ENCODE results near the gene GALNS.

DNA sequence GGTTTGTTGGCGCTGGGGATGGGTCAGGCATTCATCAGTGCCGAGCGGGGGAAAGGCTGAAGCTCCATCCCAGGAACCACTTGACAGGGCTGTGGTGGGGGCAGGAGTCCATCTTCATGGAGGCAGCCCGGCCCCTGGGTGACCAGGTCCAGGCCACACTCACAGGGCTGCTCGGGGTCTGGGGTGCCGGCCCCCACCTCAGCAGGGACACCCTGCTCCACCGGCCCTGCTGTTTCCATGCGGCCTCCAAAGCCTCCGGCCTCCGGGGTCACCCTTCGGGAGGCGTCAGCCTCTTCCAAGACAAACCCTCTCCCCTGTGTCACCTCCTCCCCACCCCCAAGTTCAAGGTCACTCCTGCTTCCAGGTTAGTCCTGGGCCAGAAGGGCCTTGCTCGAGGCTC lies 22.1 kb downstream of the GALNS start:
- TF ChIP-seq MAX (IDR thresholded peaks at IDR 0.05), result no peak
- TF ChIP-seq YY1 (IDR thresholded peaks at IDR 0.05; ENCODE audit: low read depth), result no peak
- no peak for TF ChIP-seq RAD21 (IDR thresholded peaks at IDR 0.05; ENCODE audit: low read depth)
- no peak for TF ChIP-seq EP300 (IDR thresholded peaks at IDR 0.05; ENCODE audit: borderline replicate concordance)
- no peak for TF ChIP-seq CEBPB (IDR thresholded peaks at IDR 0.05)
- no peak for TF ChIP-seq USF1 (IDR thresholded peaks at IDR 0.05)
- no peak for TF ChIP-seq CREB1 (IDR thresholded peaks at IDR 0.05; ENCODE audit: low read depth)
- TF ChIP-seq FOXM1 (IDR thresholded peaks at IDR 0.05; ENCODE audit: borderline replicate concordance, low read depth), result no peak
